Central memory CD8-positive, alpha-beta T cell (primary cell): ENCODE data around the gene MARK2.
A peak's percentile ranks its signal among the peaks of the same experiment; 100 is the strongest.

Experiments
- ATAC-seq: fragments of 150-1000 bp; cut with Tn5 transposase; replicated peaks from 2 replicates; pipeline ENCODE4 v1.10.0; 2022; ENCODE audit warnings: mild to moderate bottlenecking, moderate FRiP score, moderate number of reproducible peaks; ENCODE audit not compliant: poor library complexity, severe bottlenecking; ENCODE audit errors: extremely low read depth
- DNase-seq, 2 donors: peaks; one replicate each; pipeline ENCODE4 v3.0.0; 2021; ENCODE audit warnings: low spot score in 2 of 2
- H3K27ac Mint-ChIP-seq: one replicate; pipeline ENCODE4 v1.8.0; 2022; ENCODE audit warnings: low read depth, mild to moderate bottlenecking, moderate library complexity, mixed read lengths
- H3K27me3 Mint-ChIP-seq: one replicate; pipeline ENCODE4 v1.8.0; 2022; ENCODE audit warnings: mixed read lengths
- H3K36me3 Mint-ChIP-seq: one replicate; pipeline ENCODE4 v1.8.0; 2022; ENCODE audit warnings: mild to moderate bottlenecking, moderate library complexity, mixed read lengths; ENCODE audit not compliant: insufficient read depth
- H3K4me1 Mint-ChIP-seq: one replicate; pipeline ENCODE4 v1.8.0; 2022; ENCODE audit warnings: mixed read lengths
- H3K4me3 Mint-ChIP-seq: one replicate; pipeline ENCODE4 v1.8.0; 2022; ENCODE audit warnings: mild to moderate bottlenecking, moderate library complexity, mixed read lengths
- H3K9me3 Mint-ChIP-seq: one replicate; pipeline ENCODE4 v1.8.0; 2022; ENCODE audit warnings: mixed read lengths

Gene MARK2

GRCh38 chr11:63910675-63911074 is 71.8 kb downstream of the MARK2 start:
- DNase-seq (no peak), ATAC-seq (no peak)
- Mint-ChIP-seq H3K9me3 (no peaks in the 10 kb centered on the region), H3K36me3 (peaks cover 12% of the 10 kb centered on the region), H3K27ac (no peak overlapping the region), H3K4me3 (no peak overlapping the region), H3K27me3 (no peaks in the 10 kb centered on the region), H3K4me1 (peaks cover 14% of the 10 kb centered on the region)

GRCh38 chr11:63911440-63911839 is 72.5 kb downstream of the MARK2 start:
- Mint-ChIP-seq H3K36me3 (peaks cover 9% of the 10 kb centered on the region), H3K27ac (no peak overlapping the region), H3K9me3 (no peaks in the 10 kb centered on the region), H3K27me3 (no peaks in the 10 kb centered on the region), H3K4me1 (peaks cover 12% of the 10 kb centered on the region), H3K4me3 (no peak overlapping the region)
- no peak for DNase-seq
- no peak for ATAC-seq

GRCh38 chr11:63911876-63912275 is 73.0 kb downstream of the MARK2 start:
- Mint-ChIP-seq H3K4me3 (no peak overlapping the region), H3K4me1 (peaks cover 10% of the 10 kb centered on the region), H3K27me3 (no peaks in the 10 kb centered on the region), H3K27ac (no peak overlapping the region), H3K9me3 (no peaks in the 10 kb centered on the region), H3K36me3 (peaks cover 7% of the 10 kb centered on the region)
- DNase-seq (no peak), ATAC-seq (no peak)

- DNase-seq (no peak), ATAC-seq (no peak)
- H3K9me3 Mint-ChIP-seq: no peaks in the 10 kb centered on the region
- H3K4me3 Mint-ChIP-seq: no peak overlapping the region
- no peaks in the 10 kb centered on the region for H3K27me3 Mint-ChIP-seq
- H3K27ac Mint-ChIP-seq: no peak overlapping the region
- peaks cover 13% of the 10 kb centered on the region for H3K4me1 Mint-ChIP-seq
- H3K36me3 Mint-ChIP-seq: peaks cover 8% of the 10 kb centered on the region
Observed at GRCh38 chr11:63912678-63913077, 73.8 kb downstream of the MARK2 start.

- Mint-ChIP-seq H3K27ac (no peak overlapping the region), H3K9me3 (no peaks in the 10 kb centered on the region), H3K27me3 (no peaks in the 10 kb centered on the region), H3K36me3 (peaks cover 11% of the 10 kb centered on the region), H3K4me3 (peak overlapping the region; percentile 25), H3K4me1 (peaks cover 22% of the 10 kb centered on the region)
- ATAC-seq (no peak), DNase-seq (no peak)
Observed at GRCh38 chr11:63913866-63914830, 75.2 kb downstream of the MARK2 start.

GRCh38 chr11:63914896-63915691 is 76.2 kb downstream of the MARK2 start:
- no peak for DNase-seq
- H3K4me1 Mint-ChIP-seq: peaks cover 22% of the 10 kb centered on the region
- no peaks in the 10 kb centered on the region for H3K9me3 Mint-ChIP-seq
- H3K27me3 Mint-ChIP-seq: no peaks in the 10 kb centered on the region
- peak overlapping the region; percentile 85 for H3K4me3 Mint-ChIP-seq
- peaks cover 8% of the 10 kb centered on the region for H3K36me3 Mint-ChIP-seq
- no peak for ATAC-seq
- no peak overlapping the region for H3K27ac Mint-ChIP-seq

GRCh38 chr11:63915961-63916836 is 77.3 kb downstream of the MARK2 start:
- no peak for ATAC-seq
- Mint-ChIP-seq H3K4me3 (peak overlapping the region; percentile 85), H3K27ac (no peak overlapping the region), H3K9me3 (no peaks in the 10 kb centered on the region), H3K4me1 (peaks cover 22% of the 10 kb centered on the region), H3K36me3 (peaks cover 9% of the 10 kb centered on the region), H3K27me3 (no peaks in the 10 kb centered on the region)
- no peak for DNase-seq

- Mint-ChIP-seq H3K4me3 (peak within 1 kb of the TSS; percentile 85), H3K36me3 (peaks cover 8% of the 10 kb centered on the region), H3K27ac (peak within 1 kb of the TSS; percentile 35), H3K9me3 (no peaks in the 10 kb centered on the region), H3K4me1 (peaks cover 21% of the 10 kb centered on the region), H3K27me3 (no peaks in the 10 kb centered on the region)
- peak; percentile 29 to 30 for DNase-seq
- peak; percentile 56 for ATAC-seq
Observed at GRCh38 chr11:63916837-63917691, 78.2 kb downstream of the MARK2 start, which contains the start of gene RCOR2. RCOR2 (minus strand) TSS chr11:63917164; CDS start chr11:63916456, 708 bp downstream.

- H3K9me3 Mint-ChIP-seq: no peaks in the 10 kb centered on the region
- H3K36me3 Mint-ChIP-seq: peaks cover 8% of the 10 kb centered on the region
- H3K4me3 Mint-ChIP-seq: peak overlapping the region; percentile 71
- no peaks in the 10 kb centered on the region for H3K27me3 Mint-ChIP-seq
- DNase-seq: no peak
- peaks cover 17% of the 10 kb centered on the region for H3K4me1 Mint-ChIP-seq
- H3K27ac Mint-ChIP-seq: peak overlapping the region; percentile 35
- peak; percentile 69 for ATAC-seq
Observed at GRCh38 chr11:63917692-63918506, 79.0 kb downstream of the MARK2 start.

GRCh38 chr11:63918507-63919191 is 79.7 kb downstream of the MARK2 start:
- H3K4me3 Mint-ChIP-seq: peak overlapping the region; percentile 71
- ATAC-seq (no peak), DNase-seq (no peak)
- no peak overlapping the region for H3K27ac Mint-ChIP-seq
- no peaks in the 10 kb centered on the region for H3K27me3 Mint-ChIP-seq
- peaks cover 8% of the 10 kb centered on the region for H3K36me3 Mint-ChIP-seq
- H3K4me1 Mint-ChIP-seq: peaks cover 17% of the 10 kb centered on the region
- no peaks in the 10 kb centered on the region for H3K9me3 Mint-ChIP-seq
